Neural crest cell (in vitro differentiated cells): ENCODE measurements around the gene TRMT2A. TPM values are rescaled to one million over a fixed set of nuclear protein-coding genes. Genes with fewer than 3 reads are reported as not detected.

Experiments
- DNase-seq: peaks from one replicate; pipeline ENCODE4 v3.0.0; 2021; ENCODE audit warnings: low read depth, mixed read lengths, low spot score
- H3K27ac Mint-ChIP-seq: one replicate; pipeline ENCODE4 v1.8.0; 2021; ENCODE audit warnings: mild to moderate bottlenecking, mixed read lengths; ENCODE audit not compliant: unreplicated experiment
- H3K27me3 Mint-ChIP-seq: 2 replicates; pipeline ENCODE4 v1.8.0; 2021; ENCODE audit warnings: low read depth, mild to moderate bottlenecking, mixed read lengths
- H3K36me3 Mint-ChIP-seq: 2 replicates; pipeline ENCODE4 v1.8.0; 2021; ENCODE audit warnings: low read depth, mild to moderate bottlenecking, mixed read lengths
- H3K4me1 Mint-ChIP-seq: 2 replicates; pipeline ENCODE4 v1.8.0; 2021; ENCODE audit warnings: mixed read lengths
- H3K4me3 Mint-ChIP-seq: one replicate; pipeline ENCODE4 v1.8.0; 2021; ENCODE audit warnings: mild to moderate bottlenecking, mixed read lengths
- H3K9me3 Mint-ChIP-seq: 2 replicates; pipeline ENCODE4 v1.8.0; 2021; ENCODE audit warnings: mixed read lengths
- CTCF ChIP-seq: fragments of 200-600 bp; sonication (generic); conservative IDR thresholded peaks from 2 replicates; pipeline ENCODE4 v1.5.0; 2021; ENCODE audit warnings: antibody characterized with exemption, mild to moderate bottlenecking
- total RNA-seq: library from RNA; stranded (reverse); gene quantifications from 2 replicates; pipeline ENCODE4 v1.2.1, GENCODE V29; 2021

Gene TRMT2A
- total RNA-seq, 1 donor from 2014 or later, result 77.7 TPM

- Mint-ChIP-seq H3K36me3 (peaks cover 9% of the 10 kb centered on the region), H3K4me3 (peak overlapping the region; percentile 80), H3K27me3 (peaks cover 13% of the 10 kb centered on the region), H3K27ac (no peak overlapping the region), H3K4me1 (peaks cover 7% of the 10 kb centered on the region), H3K9me3 (no peaks in the 10 kb centered on the region)
- no peak for DNase-seq
- TF ChIP-seq CTCF, result no peak
Measured at GRCh38 chr22:20109411-20110358, 7.3 kb downstream of the TRMT2A start.

DNA sequence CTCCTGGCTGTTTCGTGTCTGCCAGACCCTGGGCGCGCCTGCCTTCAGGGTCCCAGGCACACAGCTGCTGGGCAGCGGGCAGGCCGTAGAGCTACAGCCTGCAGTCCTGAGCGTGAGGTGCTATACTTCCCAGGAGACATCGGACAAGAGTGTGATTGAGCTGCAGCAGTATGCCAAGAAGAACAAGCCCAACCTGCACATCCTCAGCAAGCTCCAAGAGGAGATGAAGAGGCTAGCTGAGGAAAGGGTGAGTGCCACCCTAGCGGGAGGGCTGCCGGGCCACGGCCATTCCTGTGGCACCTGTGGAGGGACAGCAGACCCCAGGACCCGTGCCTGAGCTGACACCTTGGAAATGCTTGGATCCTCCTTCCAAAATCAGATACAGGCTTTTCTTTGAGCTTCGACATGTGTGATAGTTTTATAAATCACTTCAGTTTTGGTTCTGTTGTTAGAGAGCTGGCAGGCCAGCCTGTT lies 8.2 kb downstream of the TRMT2A start:
- H3K27ac Mint-ChIP-seq, result no peak overlapping the region
- no peaks in the 10 kb centered on the region for H3K9me3 Mint-ChIP-seq
- peaks cover 9% of the 10 kb centered on the region for H3K36me3 Mint-ChIP-seq
- no peak for TF ChIP-seq CTCF
- H3K27me3 Mint-ChIP-seq, result peaks cover 9% of the 10 kb centered on the region
- H3K4me3 Mint-ChIP-seq, result peak overlapping the region; percentile 14
- peaks cover 7% of the 10 kb centered on the region for H3K4me1 Mint-ChIP-seq
- no peak for DNase-seq

DNA sequence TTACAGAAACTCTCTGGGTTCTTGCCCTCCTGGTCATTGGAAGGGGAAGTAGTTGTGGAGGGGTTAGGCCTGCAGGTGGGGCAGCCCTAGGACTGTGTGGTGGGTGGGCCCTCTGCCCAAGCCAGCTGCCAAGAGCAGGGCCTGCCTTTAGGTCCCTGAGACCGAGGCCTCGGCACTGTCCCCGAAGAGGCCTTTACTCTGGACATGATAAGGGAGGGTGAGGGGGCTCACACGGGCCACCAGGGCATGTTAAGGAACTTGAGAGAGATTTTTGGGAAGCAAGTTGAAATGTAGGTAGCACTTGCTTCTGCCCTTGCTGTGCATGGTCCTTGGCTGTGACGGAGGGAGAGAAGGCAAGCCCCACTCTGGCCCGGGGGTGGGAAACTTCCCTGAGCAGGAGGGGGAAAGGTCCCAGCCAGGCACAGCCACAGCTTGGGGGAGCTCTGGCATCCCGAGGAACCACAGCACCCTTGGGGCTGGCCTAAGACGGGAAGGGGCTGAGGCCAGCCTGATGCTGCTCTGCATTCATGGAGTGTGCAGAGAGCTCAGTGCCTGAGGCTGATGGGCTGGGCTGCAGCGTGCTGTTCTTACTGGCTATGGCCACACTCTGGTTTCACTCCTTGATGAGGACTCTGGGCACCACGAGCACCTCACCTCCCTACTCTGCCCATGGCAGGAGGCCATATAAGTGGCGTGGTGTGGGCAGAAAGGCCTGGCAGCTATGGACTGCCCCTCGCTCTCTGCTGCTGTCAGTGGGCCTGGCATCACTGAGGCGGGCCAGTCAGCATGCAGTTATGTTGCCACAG lies 8.9 kb downstream of the TRMT2A start:
- Mint-ChIP-seq H3K9me3 (no peaks in the 10 kb centered on the region), H3K27ac (peak overlapping the region; percentile 81), H3K4me1 (peaks cover 7% of the 10 kb centered on the region), H3K36me3 (peaks cover 12% of the 10 kb centered on the region), H3K27me3 (peaks cover 9% of the 10 kb centered on the region), H3K4me3 (peak overlapping the region; percentile 72)
- TF ChIP-seq CTCF, result no peak
- no peak for DNase-seq

- peaks cover 7% of the 10 kb centered on the region for H3K4me1 Mint-ChIP-seq
- TF ChIP-seq CTCF, result no peak
Measured at GRCh38 chr22:20107471-20107901, 9.5 kb downstream of the TRMT2A start.

GRCh38 chr22:20106849-20107237 lies 10.2 kb downstream of the TRMT2A start:
- no peak overlapping the region for H3K27ac Mint-ChIP-seq
- H3K36me3 Mint-ChIP-seq, result peaks cover 13% of the 10 kb centered on the region
- H3K27me3 Mint-ChIP-seq, result peaks cover 9% of the 10 kb centered on the region
- no peak for DNase-seq
- peaks cover 7% of the 10 kb centered on the region for H3K4me1 Mint-ChIP-seq
- H3K9me3 Mint-ChIP-seq, result no peaks in the 10 kb centered on the region
- no peak overlapping the region for H3K4me3 Mint-ChIP-seq
- TF ChIP-seq CTCF, result no peak

More at GRCh38 chr22:20107471-20107901, 9.5 kb downstream of the TRMT2A start:
- Mint-ChIP-seq H3K4me3 (peak overlapping the region; percentile 72), H3K27me3 (peaks cover 9% of the 10 kb centered on the region), H3K9me3 (no peaks in the 10 kb centered on the region), H3K36me3 (peaks cover 12% of the 10 kb centered on the region), H3K27ac (peak overlapping the region; percentile 81)
- no peak for DNase-seq
